NCI-H146 treated with DMSO at 0.1 percent for 48 hours (cell line): ENCODE results near the gene HMCN1.

Experiments
- DNase-seq: peaks from one replicate; lab custom pipeline; 2025; ENCODE audit not compliant: unreplicated experiment; lab: John Stamatoyannopoulos, UW

Gene HMCN1

GRCh38 chr1:185803241-185803640, 69.0 kb downstream of the HMCN1 start:
- no peak for DNase-seq

- no peak for DNase-seq
Observed at GRCh38 chr1:185804206-185804605, 70.0 kb downstream of the HMCN1 start.

- no peak for DNase-seq
Observed at GRCh38 chr1:185804608-185805007, 70.4 kb downstream of the HMCN1 start.

GRCh38 chr1:185807275-185807674, 73.1 kb downstream of the HMCN1 start:
- DNase-seq: no peak

- DNase-seq: no peak
Observed at GRCh38 chr1:185808631-185809030, 74.4 kb downstream of the HMCN1 start.

- DNase-seq: no peak
Observed at GRCh38 chr1:185811073-185811709, 77.0 kb downstream of the HMCN1 start.

GRCh38 chr1:185812934-185813333, 78.7 kb downstream of the HMCN1 start:
- DNase-seq: no peak

GRCh38 chr1:185813401-185813979, 79.3 kb downstream of the HMCN1 start:
- no peak for DNase-seq

- no peak for DNase-seq
Observed at GRCh38 chr1:185816460-185816859, 82.3 kb downstream of the HMCN1 start.

GRCh38 chr1:185819798-185820197, 85.6 kb downstream of the HMCN1 start:
- no peak for DNase-seq

- DNase-seq: no peak
Observed at GRCh38 chr1:185821612-185822385, 87.6 kb downstream of the HMCN1 start.

- DNase-seq: no peak
Observed at GRCh38 chr1:185823467-185823866, 89.3 kb downstream of the HMCN1 start.

- DNase-seq: no peak
Observed at GRCh38 chr1:185824106-185824505, 89.9 kb downstream of the HMCN1 start.

- no peak for DNase-seq
Observed at GRCh38 chr1:185825556-185825955, 91.4 kb downstream of the HMCN1 start.

- no peak for DNase-seq
Observed at GRCh38 chr1:185834371-185834905, 100.2 kb downstream of the HMCN1 start.

- DNase-seq: no peak
Observed at GRCh38 chr1:185835191-185835590, 101.0 kb downstream of the HMCN1 start.

GRCh38 chr1:185837711-185838110, 103.5 kb downstream of the HMCN1 start:
- no peak for DNase-seq

GRCh38 chr1:185838111-185838510, 103.9 kb downstream of the HMCN1 start:
- no peak for DNase-seq

GRCh38 chr1:185840880-185841279, 106.7 kb downstream of the HMCN1 start:
- DNase-seq: no peak

GRCh38 chr1:185843297-185843869, 109.2 kb downstream of the HMCN1 start:
- no peak for DNase-seq

GRCh38 chr1:185843986-185844385, 109.8 kb downstream of the HMCN1 start:
- DNase-seq: no peak
